H9 (cell line): ENCODE measurements around the gene ZC3H18. TPM values are rescaled to one million over a fixed set of nuclear protein-coding genes. Genes with fewer than 3 reads are reported as not detected.

Experiments used
- DNase-seq: peaks from one replicate; pipeline ENCODE4 v3.0.0-alpha.2; 2017
- H2AFZ ChIP-seq: one replicate; pipeline ENCODE4 v1.6.1; 2013; ENCODE audit warnings: mild to moderate bottlenecking, low read length, control low read depth, moderate library complexity
- H2AK5ac ChIP-seq: 2 replicates; pipeline ENCODE4 v1.6.1; 2013; ENCODE audit warnings: low read length, control low read depth, mixed read lengths; ENCODE audit not compliant: insufficient read length
- H2BK120ac ChIP-seq: one replicate; pipeline ENCODE4 v1.6.1; 2013; ENCODE audit warnings: low read depth, mild to moderate bottlenecking, low read length, control low read depth, inconsistent platforms; ENCODE audit not compliant: poor library complexity, severe bottlenecking
- H2BK12ac ChIP-seq: 2 replicates; pipeline ENCODE4 v1.6.1; 2013; ENCODE audit warnings: low read length, control low read depth, mixed read lengths, low read depth; ENCODE audit not compliant: insufficient read length
- H2BK15ac ChIP-seq: 2 replicates; pipeline ENCODE4 v1.6.1; 2013; ENCODE audit warnings: low read depth, low read length, control low read depth
- H2BK20ac ChIP-seq: one replicate; pipeline ENCODE4 v1.6.1; 2013; ENCODE audit warnings: low read depth, mild to moderate bottlenecking, low read length, control low read depth, inconsistent platforms; ENCODE audit not compliant: poor library complexity, severe bottlenecking
- H2BK5ac ChIP-seq: 2 replicates; pipeline ENCODE4 v1.6.1; 2013; ENCODE audit warnings: low read length, control low read depth, mixed read lengths; ENCODE audit not compliant: insufficient read length
- H3K14ac ChIP-seq: 2 replicates; pipeline ENCODE4 v1.6.1; 2013; ENCODE audit warnings: low read length, control low read depth; ENCODE audit not compliant: insufficient read depth
- H3K18ac ChIP-seq: 2 replicates; pipeline ENCODE4 v1.6.1; 2013; ENCODE audit warnings: low read depth, mild to moderate bottlenecking, mixed read lengths, low read length, control low read depth; ENCODE audit not compliant: insufficient read length
- H3K23ac ChIP-seq: 2 replicates; pipeline ENCODE4 v1.6.1; 2013; ENCODE audit warnings: low read length, control low read depth, mixed read lengths, low read depth; ENCODE audit not compliant: insufficient read length
- H3K23me2 ChIP-seq: 2 replicates; pipeline ENCODE4 v1.6.1; 2013; ENCODE audit warnings: low read depth, mild to moderate bottlenecking, mixed read lengths, low read length, control low read depth; ENCODE audit not compliant: insufficient read length, poor library complexity, severe bottlenecking
- H3K27ac ChIP-seq: 2 replicates; pipeline ENCODE4 v1.5.1; 2013; ENCODE audit warnings: low read length, control low read depth, mixed read lengths, low read depth; ENCODE audit not compliant: insufficient read length
- H3K27me3 ChIP-seq: 2 replicates; pipeline ENCODE4 v1.6.1; 2013; ENCODE audit warnings: low read length, control low read depth, inconsistent platforms; ENCODE audit not compliant: insufficient read depth
- H3K4ac ChIP-seq: 2 replicates; pipeline ENCODE4 v1.6.1; 2013; ENCODE audit warnings: low read depth, mild to moderate bottlenecking, control low read depth, inconsistent platforms, low read length, moderate library complexity
- H3K4me1 ChIP-seq: 2 replicates; pipeline ENCODE4 v1.6.1; 2013; ENCODE audit warnings: low read length, control low read depth, inconsistent platforms; ENCODE audit not compliant: insufficient read depth
- H3K4me2 ChIP-seq: 2 replicates; pipeline ENCODE4 v1.6.1; 2013; ENCODE audit warnings: low read length, control low read depth, mixed read lengths; ENCODE audit not compliant: insufficient read length, insufficient read depth
- H3K56ac ChIP-seq: 2 replicates; pipeline ENCODE4 v1.6.1; 2013; ENCODE audit warnings: low read depth, mild to moderate bottlenecking, mixed read lengths, low read length, control low read depth; ENCODE audit not compliant: insufficient read length
- H3K79me1 ChIP-seq: 2 replicates; pipeline ENCODE4 v1.6.1; 2013; ENCODE audit warnings: low read depth, mild to moderate bottlenecking, moderate library complexity, low read length, control low read depth, inconsistent platforms; ENCODE audit not compliant: insufficient read depth, poor library complexity, severe bottlenecking
- H3K79me2 ChIP-seq: 2 replicates; pipeline ENCODE4 v1.6.1; 2013; ENCODE audit warnings: low read length, control low read depth, inconsistent platforms; ENCODE audit not compliant: insufficient read depth
- H3K9ac ChIP-seq: 2 replicates; pipeline ENCODE4 v1.6.1; 2013; ENCODE audit warnings: low read length, control low read depth, mixed read lengths; ENCODE audit not compliant: insufficient read length; ENCODE audit errors: extremely low read depth
- H3K9me3 ChIP-seq: one replicate; pipeline ENCODE4 v1.6.1; 2013; ENCODE audit warnings: low read depth, low read length, inconsistent platforms; ENCODE audit not compliant: control insufficient read depth
- H3T11ph ChIP-seq: one replicate; pipeline ENCODE4 v1.6.1; 2013; ENCODE audit warnings: mild to moderate bottlenecking, low read length, control low read depth, inconsistent platforms
- H4K20me1 ChIP-seq: one replicate; pipeline ENCODE4 v1.6.1; 2013; ENCODE audit not compliant: control insufficient read depth, insufficient read length, insufficient read depth
- H4K5ac ChIP-seq: 2 replicates; pipeline ENCODE4 v1.6.1; 2013; ENCODE audit warnings: low read depth, mild to moderate bottlenecking, mixed read lengths, low read length, control low read depth; ENCODE audit not compliant: insufficient read length
- H4K8ac ChIP-seq: replicated peaks from 2 replicates; pipeline ENCODE4 v1.6.1; 2013; ENCODE audit warnings: low read length, control low read depth, mixed read lengths, low read depth; ENCODE audit not compliant: insufficient read length
- H4K91ac ChIP-seq: 2 replicates; pipeline ENCODE4 v1.6.1; 2013; ENCODE audit warnings: low read depth, mild to moderate bottlenecking, moderate library complexity, mixed read lengths, low read length, control low read depth; ENCODE audit not compliant: insufficient read length
- H3K27ac Mint-ChIP-seq, 3 experiments: 2 replicates in 2 of 3; 3 replicates in 1 of 3; pipeline ENCODE4 v1.8.0; 2020 to 2021; ENCODE audit warnings: mixed read lengths in 3 of 3, mild to moderate bottlenecking in 1 of 3, moderate library complexity in 1 of 3
- H3K27me3 Mint-ChIP-seq: 2 replicates; pipeline ENCODE4 v1.8.0; 2021; ENCODE audit warnings: low read depth, mild to moderate bottlenecking, moderate library complexity, mixed read lengths
- H3K36me3 Mint-ChIP-seq, 3 experiments: 2 replicates in 2 of 3; 3 replicates in 1 of 3; pipeline ENCODE4 v1.8.0; 2020 to 2021; ENCODE audit warnings: low read depth in 3 of 3, mixed read lengths in 3 of 3; ENCODE audit not compliant: insufficient read depth in 1 of 3
- H3K4me1 Mint-ChIP-seq, 2 experiments: 2 replicates each; pipeline ENCODE4 v1.8.0; 2020; ENCODE audit warnings: mixed read lengths in 2 of 2
- H3K4me3 Mint-ChIP-seq, 2 experiments: 2 replicates in 1 of 2; 3 replicates in 1 of 2; pipeline ENCODE4 v1.8.0; 2020 to 2021; ENCODE audit warnings: mild to moderate bottlenecking in 2 of 2, mixed read lengths in 2 of 2, moderate library complexity in 1 of 2
- H3K9me3 Mint-ChIP-seq, 2 experiments: 2 replicates in 1 of 2; 3 replicates in 1 of 2; pipeline ENCODE4 v1.8.0; 2020; ENCODE audit warnings: mild to moderate bottlenecking in 2 of 2, mixed read lengths in 2 of 2, moderate library complexity in 1 of 2
- WGBS: extraction: QIAGEN DNeasy Blood & Tissue Kit; methylation state at CpG from one replicate; pipeline ENCODE4 v1.1.7; 2013; ENCODE audit warnings: missing lambda C conversion rate, low lambda C conversion rate, mixed read lengths; ENCODE audit not compliant: insufficient read length; ENCODE audit errors: extremely low coverage; 5-methylcytosine and 5-hydroxymethylcytosine counted together
- total RNA-seq: library from RNA; stranded (reverse); gene quantifications from 2 replicates; pipeline ENCODE4 v1.2.1, GENCODE V29; 2021
- TF ChIP-seq, protein P1 (sequence below): fragments of 200-600 bp; sonication (generic); conservative IDR thresholded peaks from 3 replicates; pipeline ENCODE4 v1.8.0; 2021; ENCODE audit warnings: antibody characterized with exemption, mild to moderate bottlenecking

ZC3H18 gene
- total RNA-seq, 1 experiment from 2014 or later = 69.7 TPM

DNA sequence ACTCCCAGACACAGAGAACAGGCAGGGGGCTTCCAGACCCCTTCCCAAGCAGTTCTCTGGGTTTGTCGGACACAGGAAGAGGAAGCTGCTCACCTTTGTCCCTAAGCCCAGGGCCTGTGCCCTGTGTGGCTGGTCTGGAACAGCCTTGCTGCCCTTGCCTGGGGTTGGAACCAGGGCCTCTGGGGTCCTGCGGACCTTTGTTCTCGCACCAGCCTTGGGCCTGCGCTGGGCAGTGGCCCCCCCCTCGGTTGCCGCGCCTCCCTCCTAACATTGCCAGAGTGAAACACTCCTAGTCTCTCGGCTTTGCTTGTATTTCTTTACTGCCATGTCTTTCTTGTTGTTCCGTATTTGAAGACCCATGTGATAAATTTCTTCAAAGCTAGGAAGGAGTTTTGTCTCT lies 59.6 kb downstream of the ZC3H18 start:
- Histone ChIP-seq H3K9me3 (no peaks in the 10 kb centered on the region), H2BK15ac (no peak overlapping the region), H3K14ac (no peak overlapping the region), H3K27me3 (no peaks in the 10 kb centered on the region), H2BK120ac (no peak overlapping the region), H2BK5ac (no peak overlapping the region), H2AFZ (no peak overlapping the region), H2BK12ac (no peak overlapping the region), H3K9ac (no peak overlapping the region), H3K56ac (no peak overlapping the region), H4K91ac (no peak overlapping the region), H3K27ac (no peak overlapping the region), H3K4me2 (no peak overlapping the region), H3K23ac (no peak overlapping the region), H2BK20ac (no peak overlapping the region), H3K18ac (no peak overlapping the region), H4K20me1 (no peaks in the 10 kb centered on the region), H3K79me2 (no peaks in the 10 kb centered on the region), H3K4ac (no peak overlapping the region), H3K23me2 (peaks cover 10% of the 10 kb centered on the region), H4K5ac (no peak overlapping the region), H3K79me1 (no peaks in the 10 kb centered on the region), H4K8ac (no peak overlapping the region), H3T11ph (no peak overlapping the region), H3K4me1 (no peaks in the 10 kb centered on the region), H2AK5ac (no peak overlapping the region)
- Mint-ChIP-seq H3K27me3 (no peaks in the 10 kb centered on the region), H3K36me3 (peaks cover 15 to 57% (median 50%) of the 10 kb centered on the region in 3 experiments; a peak in 6 of 7 replicates), H3K4me3 (no peak overlapping the region), H3K9me3 (no peaks in the 10 kb centered on the region; a peak in 1 of 5 replicates), H3K27ac (no peak overlapping the region), H3K4me1 (peaks cover 0 to 20% of the 10 kb centered on the region in 2 experiments; a peak in 3 of 4 replicates)
- DNase-seq = no peak
- TF ChIP-seq, protein P1, sequence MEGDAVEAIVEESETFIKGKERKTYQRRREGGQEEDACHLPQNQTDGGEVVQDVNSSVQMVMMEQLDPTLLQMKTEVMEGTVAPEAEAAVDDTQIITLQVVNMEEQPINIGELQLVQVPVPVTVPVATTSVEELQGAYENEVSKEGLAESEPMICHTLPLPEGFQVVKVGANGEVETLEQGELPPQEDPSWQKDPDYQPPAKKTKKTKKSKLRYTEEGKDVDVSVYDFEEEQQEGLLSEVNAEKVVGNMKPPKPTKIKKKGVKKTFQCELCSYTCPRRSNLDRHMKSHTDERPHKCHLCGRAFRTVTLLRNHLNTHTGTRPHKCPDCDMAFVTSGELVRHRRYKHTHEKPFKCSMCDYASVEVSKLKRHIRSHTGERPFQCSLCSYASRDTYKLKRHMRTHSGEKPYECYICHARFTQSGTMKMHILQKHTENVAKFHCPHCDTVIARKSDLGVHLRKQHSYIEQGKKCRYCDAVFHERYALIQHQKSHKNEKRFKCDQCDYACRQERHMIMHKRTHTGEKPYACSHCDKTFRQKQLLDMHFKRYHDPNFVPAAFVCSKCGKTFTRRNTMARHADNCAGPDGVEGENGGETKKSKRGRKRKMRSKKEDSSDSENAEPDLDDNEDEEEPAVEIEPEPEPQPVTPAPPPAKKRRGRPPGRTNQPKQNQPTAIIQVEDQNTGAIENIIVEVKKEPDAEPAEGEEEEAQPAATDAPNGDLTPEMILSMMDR = no peak
- no CpG with 5 or more reads among the region's 9 CpGs for WGBS
